GM23338 (cell line): ENCODE data around the gene GNS. TPM values are rescaled to one million over a fixed set of nuclear protein-coding genes. Genes with fewer than 3 reads are reported as not detected.

ENCODE experiments used
- ATAC-seq: fragments of 200-7000 bp; cut with Tn5 transposase; 3 replicates; pipeline ENCODE4 v1.9.1; 2020
- DNase-seq: peaks from one replicate; pipeline ENCODE4 v3.0.0-alpha.2; 2015; ENCODE audit warnings: low spot score
- H2AFZ ChIP-seq: fragments of 200-600 bp; sonication (generic); 2 replicates; pipeline ENCODE4 v1.8.0; 2016; ENCODE audit warnings: antibody characterized with exemption, mild to moderate bottlenecking, moderate library complexity
- H3F3A ChIP-seq: fragments of 200-600 bp; sonication (generic); replicated peaks from 2 replicates; pipeline ENCODE4 v1.8.0; 2017; ENCODE audit warnings: antibody characterized with exemption, mixed run types, low read depth
- H3K27ac ChIP-seq: fragments of 200-600 bp; sonication (generic); 2 replicates; pipeline ENCODE4 v1.6.1; 2016; ENCODE audit warnings: low read depth
- H3K27me3 ChIP-seq: fragments of 200-600 bp; sonication (generic); 2 replicates; pipeline ENCODE4 v1.8.0; 2016; ENCODE audit warnings: mild to moderate bottlenecking, mixed run types, moderate library complexity; ENCODE audit not compliant: insufficient read depth
- H3K36me3 ChIP-seq: fragments of 200-600 bp; sonication (generic); 2 replicates; pipeline ENCODE4 v1.8.0; 2016; ENCODE audit warnings: mild to moderate bottlenecking; ENCODE audit not compliant: insufficient read depth
- H3K4me1 ChIP-seq: fragments of 200-600 bp; sonication (generic); 2 replicates; pipeline ENCODE4 v1.8.0; 2016; ENCODE audit warnings: mild to moderate bottlenecking, moderate library complexity; ENCODE audit not compliant: insufficient read depth
- H3K4me2 ChIP-seq: fragments of 200-600 bp; sonication (generic); 2 replicates; pipeline ENCODE4 v1.7.1; 2017; ENCODE audit warnings: mixed run types
- H3K4me3 ChIP-seq: fragments of 200-600 bp; sonication (generic); 2 replicates; pipeline ENCODE4 v1.6.1; 2016; ENCODE audit warnings: mixed run types
- H3K79me2 ChIP-seq: fragments of 200-600 bp; sonication (generic); replicated peaks from 2 replicates; pipeline ENCODE4 v1.8.0; 2017; ENCODE audit warnings: mild to moderate bottlenecking; ENCODE audit not compliant: insufficient read depth
- H3K9me2 ChIP-seq: fragments of 200-600 bp; sonication (generic); 2 replicates; pipeline ENCODE4 v1.8.0; 2017; ENCODE audit not compliant: insufficient read depth
- H4K20me1 ChIP-seq: fragments of 200-600 bp; sonication (generic); replicated peaks from 2 replicates; pipeline ENCODE4 v1.8.0; 2017; ENCODE audit warnings: mild to moderate bottlenecking; ENCODE audit not compliant: insufficient read depth
- H3K27ac Mint-ChIP-seq: 2 replicates; pipeline ENCODE4 v1.8.0; 2020; ENCODE audit warnings: inconsistent platforms, mild to moderate bottlenecking, moderate library complexity, mixed read lengths
- H3K27me3 Mint-ChIP-seq: 3 replicates; pipeline ENCODE4 v1.8.0; 2022; ENCODE audit warnings: low read depth, mild to moderate bottlenecking, moderate library complexity, mixed read lengths, inconsistent platforms; ENCODE audit not compliant: insufficient read depth, poor library complexity
- H3K36me3 Mint-ChIP-seq: 3 replicates; pipeline ENCODE4 v1.8.0; 2021; ENCODE audit warnings: low read depth, mild to moderate bottlenecking, inconsistent platforms, moderate library complexity, mixed read lengths
- H3K4me1 Mint-ChIP-seq: 3 replicates; pipeline ENCODE4 v1.8.0; 2020; ENCODE audit warnings: mild to moderate bottlenecking, inconsistent platforms, mixed read lengths
- H3K4me3 Mint-ChIP-seq: 3 replicates; pipeline ENCODE4 v1.8.0; 2021; ENCODE audit warnings: moderate library complexity, mild to moderate bottlenecking, inconsistent platforms, mixed read lengths
- H3K9me3 Mint-ChIP-seq: 3 replicates; pipeline ENCODE4 v1.8.0; 2020; ENCODE audit warnings: moderate library complexity, mild to moderate bottlenecking, inconsistent platforms, mixed read lengths
- CREB1 ChIP-seq: fragments of 250-450 bp; sonication (Bioruptor Pico); IDR thresholded peaks from 2 replicates; pipeline ENCODE4 v1.5.0; 2020; ENCODE audit warnings: low read depth, mild to moderate bottlenecking, moderate library complexity
- CTCF ChIP-seq, 2 experiments: fragments of 200-600 bp in 1 of 2; sonication (generic) in 1 of 2; conservative IDR thresholded peaks; 2 replicates each; pipeline versions ENCODE4 v1.5.1 to v1.6.1; 2016 to 2017; ENCODE audit warnings: antibody characterized with exemption in 2 of 2, low read depth in 2 of 2, mild to moderate bottlenecking in 2 of 2, moderate library complexity in 1 of 2
- EZH2phosphoT487 ChIP-seq: fragments of 200-600 bp; sonication (generic); IDR thresholded peaks from one replicate; pipeline ENCODE4 v1.8.1; 2018; ENCODE audit warnings: antibody characterized with exemption; ENCODE audit not compliant: unreplicated experiment
- POLR2AphosphoS5 ChIP-seq: IDR thresholded peaks from 2 replicates; pipeline ENCODE4 v1.6.1; 2016; ENCODE audit warnings: antibody characterized with exemption, low read depth
- REST ChIP-seq: IDR thresholded peaks from one replicate; pipeline ENCODE4 v1.6.1; 2018; ENCODE audit warnings: antibody characterized with exemption; ENCODE audit not compliant: unreplicated experiment
- STAT1 ChIP-seq: IDR thresholded peaks from one replicate; pipeline ENCODE4 v1.6.1; 2016; ENCODE audit warnings: antibody characterized with exemption; ENCODE audit not compliant: unreplicated experiment
- ZNF114 ChIP-seq: fragments of 250-450 bp; sonication (Bioruptor Pico); IDR thresholded peaks from 2 replicates; pipeline ENCODE4 v1.5.0; 2020; ENCODE audit warnings: mild to moderate bottlenecking, moderate library complexity
- ZNF331 ChIP-seq: fragments of 250-450 bp; sonication (Bioruptor Pico); IDR thresholded peaks from 2 replicates; pipeline ENCODE4 v1.5.0; 2020; ENCODE audit warnings: low read depth, mild to moderate bottlenecking, moderate library complexity
- ZNF462 ChIP-seq: fragments of 250-450 bp; sonication (Bioruptor Pico); IDR thresholded peaks from 2 replicates; pipeline ENCODE4 v1.5.0; 2020; ENCODE audit warnings: mild to moderate bottlenecking, moderate library complexity
- polyA plus RNA-seq: library from polyadenylated mRNA; unstranded; fragments of >200 nt; fragmentation: Nextera tagmentation; extraction: Ambion mirVana; gene quantifications from 2 replicates; pipeline ENCODE4 v1.2.1, GENCODE V29; 2016
- total RNA-seq: library from RNA; depleted of rRNA; stranded (reverse); fragments of >200 nt; shearing (Covaris generic); gene quantifications from 2 replicates; pipeline ENCODE4 v1.2.3, GENCODE V29; 2014

GNS gene
- total and polyA plus RNA-seq, 2 experiments from 2014 or later = 12.3 to 34.9 TPM

GRCh38 chr12:64742416-64742815, 16.8 kb downstream of the GNS start (continued):
- no peak for TF ChIP-seq ZNF462 (CRISPR knock-in tag)
- TF ChIP-seq ZNF114 (CRISPR knock-in tag) = no peak
- TF ChIP-seq REST = no peak

- Mint-ChIP-seq H3K27me3 (no peaks in the 10 kb centered on the region), H3K4me1 (peaks cover 4% of the 10 kb centered on the region; the same call in 2 of the 3 replicates), H3K4me3 (no peak overlapping the region), H3K9me3 (no peaks in the 10 kb centered on the region; the same call in 2 of the 3 replicates), H3K27ac (no peak overlapping the region), H3K36me3 (peaks cover 67% of the 10 kb centered on the region)
- Histone ChIP-seq H3K4me1 (no peaks in the 10 kb centered on the region), H3K27me3 (no peaks in the 10 kb centered on the region), H3K4me3 (no peak overlapping the region), H4K20me1 (no peaks in the 10 kb centered on the region), H3K4me2 (no peak overlapping the region), H3K79me2 (no peaks in the 10 kb centered on the region), H2AFZ (no peak overlapping the region), H3K27ac (no peak overlapping the region), H3K36me3 (peaks cover 39% of the 10 kb centered on the region; the same call in 1 of the 2 replicates), H3F3A (no peaks in the 10 kb centered on the region), H3K9me2 (no peaks in the 10 kb centered on the region)
- DNase-seq (no peak), ATAC-seq (no peak)
- TF ChIP-seq CTCF (conservative IDR thresholded peaks at IDR 0.05; ENCODE audit: low read depth in 2 of 2) (no peak), POLR2AphosphoS5 (no peak), EZH2phosphoT487 (no peak), REST (no peak), STAT1 (no peak), ZNF114 (CRISPR knock-in tag) (no peak), CREB1 (no peak), ZNF331 (CRISPR knock-in tag) (no peak)
These were observed 18.6 kb downstream of the GNS start for GRCh38 chr12:64740646-64741045.
